ENCODE measurements around the gene GRK6.

GRK6 gene

GRCh38 chr5:177426566-177427210, at the start of gene GRK6:
GRK6 (plus strand) TSS chr5:177426676; CDS start chr5:177426846, 170 bp downstream.
- Histone ChIP-seq H3K27ac (peak within 1 kb of the TSS; percentile 74 to 97 (median 93)), H3K4me3 (peak within 1 kb of the TSS; percentile 61 to 90 (median 69))

- Histone ChIP-seq H3K4me3 (no peak overlapping the region), H3K27ac (peak overlapping the region in 1 of 21 experiments; percentile 51)
Measured at GRCh38 chr5:177377851-177378776, 48.4 kb upstream of the GRK6 start.

GRCh38 chr5:177378884-177379883, 47.3 kb upstream of the GRK6 start:
- peak overlapping the region in 1 of 21 experiments; percentile 51 for H3K27ac ChIP-seq

DNA sequence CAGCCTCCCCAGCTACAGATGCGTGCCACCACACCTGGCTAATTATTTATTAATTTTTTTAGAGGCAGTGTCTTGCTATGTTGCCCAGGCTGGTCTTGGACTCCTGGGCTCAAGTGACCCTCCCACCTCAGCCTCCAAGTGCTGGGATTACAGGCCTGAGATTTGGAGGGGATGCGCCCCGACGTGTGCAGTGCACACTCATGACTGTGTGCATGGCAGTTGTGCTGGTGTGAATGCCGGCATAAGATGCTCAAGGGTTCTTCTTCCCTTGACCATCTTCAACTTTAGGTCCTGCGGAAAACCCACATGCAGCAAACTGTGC, 45.7 kb upstream of the GRK6 start:
- Histone ChIP-seq H3K27ac (no peak overlapping the region), H3K4me3 (no peak overlapping the region)

More at GRCh38 chr5:177378884-177379883, 47.3 kb upstream of the GRK6 start:
- no peak overlapping the region for H3K4me3 ChIP-seq

- Histone ChIP-seq H3K4me3 (no peak overlapping the region), H3K27ac (no peak overlapping the region)
Measured at GRCh38 chr5:177382423-177383029, 44.0 kb upstream of the GRK6 start.

- Histone ChIP-seq H3K27ac (no peak overlapping the region), H3K4me3 (no peak overlapping the region)
Measured at GRCh38 chr5:177383181-177383580, 43.3 kb upstream of the GRK6 start.

GRCh38 chr5:177384134-177384533, 42.3 kb upstream of the GRK6 start, which contains the start of gene SLC34A1:
SLC34A1 (plus strand) TSS chr5:177384434; CDS start chr5:177385742, 1,308 bp downstream.
- no peak within 1 kb of the TSS for H3K4me3 ChIP-seq
- H3K27ac ChIP-seq, result no peak within 1 kb of the TSS

DNA sequence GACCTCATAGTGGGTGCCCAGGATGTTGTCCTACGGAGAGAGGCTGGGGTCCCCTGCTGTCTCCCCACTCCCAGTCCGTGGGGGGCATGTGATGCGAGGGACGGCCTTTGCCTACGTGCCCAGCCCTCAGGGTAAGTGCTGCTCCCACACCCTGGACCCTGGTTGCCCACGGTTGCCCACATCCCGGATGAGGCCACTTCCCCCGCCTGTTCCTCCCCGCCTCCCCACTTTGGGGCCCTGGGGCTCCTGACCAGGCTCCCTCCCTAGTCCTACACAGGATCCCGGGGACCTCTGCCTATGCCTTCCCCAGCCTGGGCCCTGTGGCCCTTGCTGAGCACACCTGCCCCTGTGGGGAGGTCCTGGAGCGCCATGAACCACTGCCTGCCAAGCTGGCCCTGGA, 40.8 kb upstream of the GRK6 start:
- Histone ChIP-seq H3K27ac (peak overlapping the region in 1 of 21 experiments; percentile 47), H3K4me3 (no peak overlapping the region)

GRCh38 chr5:177386542-177386941, 39.9 kb upstream of the GRK6 start:
- H3K27ac ChIP-seq, result peak overlapping the region in 1 of 21 experiments; percentile 47
- no peak overlapping the region for H3K4me3 ChIP-seq

DNA sequence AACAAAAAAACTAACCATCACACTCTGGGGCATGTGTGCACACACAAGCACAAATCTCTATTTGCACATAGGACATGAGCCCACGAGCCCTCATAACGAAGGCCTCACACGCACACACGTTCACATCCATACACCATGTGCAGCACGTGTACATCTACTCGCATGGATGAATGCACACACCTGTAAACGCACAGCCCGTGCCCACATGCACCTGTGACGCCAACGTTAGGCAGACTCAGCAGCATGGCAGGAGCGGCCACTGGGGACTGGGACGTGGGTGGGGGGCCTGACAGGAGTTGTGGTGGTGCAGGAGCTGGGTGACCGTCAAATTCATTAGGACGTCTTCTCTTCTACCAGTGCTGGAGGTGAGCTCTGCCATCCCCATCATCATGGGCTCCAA, 39.1 kb upstream of the GRK6 start:
- Histone ChIP-seq H3K4me3 (no peak overlapping the region), H3K27ac (peak overlapping the region in 1 of 21 experiments; percentile 90)

DNA sequence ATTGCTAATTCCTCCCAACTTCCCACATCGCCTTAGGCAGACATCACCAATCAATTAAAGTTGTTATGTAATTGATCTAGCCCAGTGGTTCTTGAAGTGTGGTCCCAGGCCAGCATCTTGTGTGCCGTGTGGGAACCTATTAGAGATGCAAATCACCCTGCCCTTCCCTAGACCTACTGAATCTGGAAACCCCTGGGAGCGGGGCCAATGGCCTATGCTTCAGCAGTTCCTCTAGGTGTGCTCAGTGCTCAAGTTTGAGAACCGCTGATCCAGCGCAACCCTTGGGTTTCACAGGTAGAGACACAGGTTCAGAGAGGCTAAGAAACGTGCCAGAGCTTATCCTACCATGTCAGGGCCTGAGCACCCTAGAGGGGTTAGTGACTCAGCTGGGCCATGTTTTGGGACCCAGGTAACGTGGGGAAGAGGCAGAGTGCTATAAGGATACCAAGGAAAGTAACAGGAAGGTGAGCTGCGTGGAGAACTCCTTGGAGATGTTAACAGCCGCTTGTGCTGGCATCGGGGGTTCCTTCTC, 37.9 kb upstream of the GRK6 start:
- H3K4me3 ChIP-seq, result peak overlapping the region in 1 of 7 experiments; percentile 12
- H3K27ac ChIP-seq, result peak overlapping the region in 17 of 21 experiments; percentile 12 to 90 (median 65)

GRCh38 chr5:177389241-177390169, 37.0 kb upstream of the GRK6 start:
- peak overlapping the region in 1 of 7 experiments; percentile 12 for H3K4me3 ChIP-seq
- H3K27ac ChIP-seq, result peak overlapping the region in 19 of 21 experiments; percentile 27 to 90 (median 65)

DNA sequence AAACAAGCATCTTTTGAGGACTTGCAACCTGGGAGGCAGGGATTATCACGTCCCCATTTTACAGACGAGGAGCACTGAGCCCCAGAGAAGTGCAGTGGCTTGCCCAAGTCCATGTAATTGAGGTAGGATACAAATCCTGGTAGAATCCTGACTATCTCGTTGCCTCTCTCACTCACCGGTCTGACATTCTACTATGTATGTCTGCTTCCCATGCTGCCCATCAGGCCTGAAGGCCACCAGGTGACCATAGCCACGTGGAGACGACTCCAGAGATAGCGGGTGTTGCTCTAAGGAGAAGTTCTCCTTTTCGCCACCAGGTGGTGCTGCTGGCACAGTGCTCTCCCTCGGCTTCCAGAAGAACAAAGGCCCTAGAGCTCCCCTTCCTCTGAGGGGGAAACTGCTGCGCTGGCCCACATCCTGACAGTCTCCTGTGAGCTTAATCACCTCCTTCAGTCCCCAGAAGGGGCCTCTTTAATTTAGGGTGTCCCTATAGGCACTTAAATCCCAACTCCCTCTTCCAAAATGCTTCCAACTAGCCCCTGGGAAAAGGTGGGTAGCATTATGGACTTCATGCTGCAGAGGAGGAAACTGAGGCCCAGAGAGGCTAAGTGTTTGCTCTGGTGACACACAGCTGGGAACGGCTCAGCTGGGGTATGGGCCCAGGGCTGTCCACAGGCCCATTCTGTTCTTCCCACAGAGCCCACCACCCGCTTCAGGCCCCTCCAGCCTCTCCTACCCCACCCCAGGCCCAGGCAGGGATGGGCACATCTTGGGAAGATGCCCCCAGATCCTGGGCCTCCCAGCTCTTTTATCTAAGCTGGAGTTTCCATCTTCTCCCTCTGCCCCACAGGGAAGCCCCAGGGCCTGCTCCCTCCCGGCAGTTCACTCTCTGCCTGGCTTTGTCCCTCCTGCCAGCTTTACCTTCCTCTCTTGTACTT, 35.8 kb upstream of the GRK6 start:
- H3K4me3 ChIP-seq, result no peak overlapping the region
- H3K27ac ChIP-seq, result peak overlapping the region in 19 of 21 experiments; percentile 2 to 90 (median 65)

DNA sequence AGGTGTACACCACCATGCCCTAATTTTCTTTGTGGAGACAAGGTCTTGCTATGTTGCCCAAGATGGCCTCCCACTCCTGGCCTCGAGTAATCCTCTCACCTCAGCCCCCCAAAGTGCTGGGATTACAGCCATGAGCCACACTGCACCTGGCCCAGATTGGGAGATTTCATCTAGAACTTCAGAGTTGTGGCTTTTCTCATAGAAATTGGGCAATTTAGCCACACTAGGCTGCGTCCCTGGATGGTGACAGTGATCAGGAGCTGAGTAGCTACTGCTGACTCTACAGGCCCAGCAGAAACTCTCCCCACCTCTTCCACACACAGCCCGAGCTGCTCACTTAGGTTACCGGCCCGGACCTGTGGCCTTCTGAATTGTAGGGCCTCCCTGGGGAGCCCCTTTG, 33.7 kb upstream of the GRK6 start:
- H3K27ac ChIP-seq, result no peak overlapping the region
- H3K4me3 ChIP-seq, result no peak overlapping the region

DNA sequence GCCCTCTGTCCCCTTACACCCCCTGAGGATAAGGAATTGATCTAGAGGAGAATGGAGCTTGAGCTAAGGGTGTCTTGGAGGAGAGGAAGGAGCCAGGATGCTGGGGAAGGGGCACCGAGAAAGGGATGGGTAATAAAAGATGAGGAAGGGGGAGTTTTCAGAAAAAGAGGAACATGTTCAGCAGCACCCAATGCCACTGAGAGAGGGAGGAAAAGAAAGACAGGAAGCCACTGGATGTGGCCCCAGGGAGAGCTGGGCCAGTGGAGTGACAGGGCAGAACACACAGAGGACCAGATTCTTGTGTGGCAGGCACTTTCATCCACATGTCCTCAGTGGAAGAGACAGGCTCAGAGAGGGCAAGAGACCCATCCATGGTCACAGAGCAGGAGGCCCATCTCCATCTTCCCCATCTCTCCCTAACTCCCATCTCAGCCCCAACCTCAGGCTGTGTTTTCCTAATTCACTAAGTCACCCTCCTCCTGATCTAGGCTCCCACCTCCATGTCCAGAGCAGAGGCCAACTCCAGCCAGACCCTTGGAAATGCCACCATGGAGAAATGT, 33.2 kb upstream of the GRK6 start:
- no peak overlapping the region for H3K4me3 ChIP-seq
- H3K27ac ChIP-seq, result no peak overlapping the region

DNA sequence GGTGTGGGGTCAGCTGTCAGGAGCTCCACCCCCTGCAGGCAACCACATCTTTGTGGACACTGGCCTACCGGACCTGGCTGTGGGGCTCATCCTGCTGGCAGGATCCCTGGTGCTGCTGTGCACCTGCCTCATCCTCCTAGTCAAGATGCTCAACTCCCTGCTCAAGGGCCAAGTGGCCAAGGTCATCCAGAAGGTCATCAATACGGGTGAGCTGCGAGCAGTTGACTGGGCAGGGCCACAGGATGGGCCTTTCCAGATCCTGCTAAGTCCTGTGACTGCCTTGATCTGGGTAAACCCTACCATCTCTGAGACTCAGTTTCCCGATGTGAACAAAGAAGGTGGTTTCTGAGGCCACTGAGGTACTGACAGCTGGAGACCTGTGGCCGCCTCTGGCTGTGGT, 32.5 kb upstream of the GRK6 start:
- H3K4me3 ChIP-seq, result no peak overlapping the region
- H3K27ac ChIP-seq, result no peak overlapping the region

Data from skin epidermis (tissue), 12 donors.